Brain microvascular endothelial cell (primary cell): ENCODE measurements around the gene CDC73.

Experiments used
- DNase-seq: peaks from one replicate; pipeline ENCODE4 v3.0.0-alpha.2; 2020
- H3K27ac ChIP-seq: fragments of 250-450 bp; sonication (Bioruptor Pico); 2 replicates; pipeline ENCODE4 v1.5.1; 2020; ENCODE audit warnings: mild to moderate bottlenecking, moderate library complexity
- H3K27me3 ChIP-seq: fragments of 250-450 bp; sonication (Bioruptor Pico); replicated peaks from 2 replicates; pipeline ENCODE4 v1.5.1; 2020; ENCODE audit warnings: mild to moderate bottlenecking
- H3K36me3 ChIP-seq: fragments of 250-450 bp; sonication (Bioruptor Pico); replicated peaks from 2 replicates; pipeline ENCODE4 v1.5.1; 2020; ENCODE audit warnings: mild to moderate bottlenecking
- H3K4me3 ChIP-seq: 2 replicates; pipeline ENCODE4 v1.5.1; 2011; ENCODE audit warnings: low read depth, mild to moderate bottlenecking, control low read depth, low read length, moderate library complexity
- in situ Hi-C: cut with HindIII; loops from 2 replicates; pipeline ENCODE4 v1.10.0; 2017; ENCODE audit warnings: low sequenced_read_pairs, low pct_ligation_motif_present
- TF ChIP-seq, protein P1 (sequence below): IDR thresholded peaks from 2 replicates; pipeline ENCODE4 v1.5.1; 2011; ENCODE audit warnings: low read depth, mild to moderate bottlenecking, moderate library complexity, low read length, control low read depth, inconsistent platforms; ENCODE audit errors: missing control alignments

Gene CDC73

DNA sequence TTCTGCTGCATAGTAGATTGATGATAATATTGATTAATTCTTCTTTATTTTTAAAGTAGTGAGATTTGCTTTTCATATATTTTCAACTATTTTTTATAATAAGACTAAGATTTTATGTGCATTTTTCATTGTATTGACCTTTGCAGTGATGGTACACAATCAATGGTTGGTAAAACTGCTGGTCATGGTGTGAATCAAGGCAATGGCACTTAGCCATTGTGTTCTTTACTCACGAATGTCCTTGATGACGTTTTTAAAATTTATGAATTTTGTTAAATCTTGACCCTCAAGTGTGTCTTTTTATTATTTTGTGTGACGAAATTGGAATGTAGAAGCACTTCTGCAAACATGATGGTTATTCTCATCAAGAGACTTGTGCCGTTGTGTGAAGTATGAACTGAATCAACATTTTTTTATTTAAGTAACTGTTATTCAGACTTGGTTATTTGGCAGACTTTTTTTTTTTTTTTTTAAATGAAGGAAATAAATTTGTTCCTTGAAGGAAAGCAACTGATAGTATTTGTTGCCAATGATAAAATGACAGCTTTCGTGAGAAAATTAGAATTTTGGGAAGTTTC lies 22.6 kb downstream of the CDC73 start:
- no peak overlapping the region for H3K27ac ChIP-seq
- no peaks in the 10 kb centered on the region for H3K27me3 ChIP-seq
- TF ChIP-seq, protein P1, sequence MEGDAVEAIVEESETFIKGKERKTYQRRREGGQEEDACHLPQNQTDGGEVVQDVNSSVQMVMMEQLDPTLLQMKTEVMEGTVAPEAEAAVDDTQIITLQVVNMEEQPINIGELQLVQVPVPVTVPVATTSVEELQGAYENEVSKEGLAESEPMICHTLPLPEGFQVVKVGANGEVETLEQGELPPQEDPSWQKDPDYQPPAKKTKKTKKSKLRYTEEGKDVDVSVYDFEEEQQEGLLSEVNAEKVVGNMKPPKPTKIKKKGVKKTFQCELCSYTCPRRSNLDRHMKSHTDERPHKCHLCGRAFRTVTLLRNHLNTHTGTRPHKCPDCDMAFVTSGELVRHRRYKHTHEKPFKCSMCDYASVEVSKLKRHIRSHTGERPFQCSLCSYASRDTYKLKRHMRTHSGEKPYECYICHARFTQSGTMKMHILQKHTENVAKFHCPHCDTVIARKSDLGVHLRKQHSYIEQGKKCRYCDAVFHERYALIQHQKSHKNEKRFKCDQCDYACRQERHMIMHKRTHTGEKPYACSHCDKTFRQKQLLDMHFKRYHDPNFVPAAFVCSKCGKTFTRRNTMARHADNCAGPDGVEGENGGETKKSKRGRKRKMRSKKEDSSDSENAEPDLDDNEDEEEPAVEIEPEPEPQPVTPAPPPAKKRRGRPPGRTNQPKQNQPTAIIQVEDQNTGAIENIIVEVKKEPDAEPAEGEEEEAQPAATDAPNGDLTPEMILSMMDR, result no peak
- no peak overlapping the region for H3K4me3 ChIP-seq
- in situ Hi-C loops, result no loop called here
- DNase-seq, result no peak
- H3K36me3 ChIP-seq, result peaks cover 36% of the 10 kb centered on the region

DNA sequence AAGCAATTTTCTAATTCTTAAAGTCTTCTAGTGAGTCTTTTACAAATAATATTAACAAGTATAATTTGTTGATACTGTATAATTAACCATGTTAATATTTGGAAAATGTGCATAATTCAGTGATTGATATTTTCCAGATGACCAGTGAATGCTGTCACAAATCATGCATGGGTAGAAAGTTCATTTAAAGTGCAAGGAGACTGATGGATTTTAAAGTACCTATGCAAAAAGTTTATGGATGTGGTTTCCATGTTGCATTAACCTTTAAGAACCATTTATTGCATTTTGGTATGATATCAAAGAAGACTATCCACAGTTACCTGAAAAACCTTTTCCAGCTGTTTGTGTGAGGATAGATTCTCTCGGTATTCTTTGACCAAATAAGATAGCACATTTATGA lies 23.2 kb downstream of the CDC73 start:
- Histone ChIP-seq H3K27me3 (no peaks in the 10 kb centered on the region), H3K4me3 (no peak overlapping the region), H3K27ac (no peak overlapping the region), H3K36me3 (peaks cover 33% of the 10 kb centered on the region)
- in situ Hi-C loops, result no loop called here
- no peak for DNase-seq
- TF ChIP-seq, protein P1, result no peak

DNA sequence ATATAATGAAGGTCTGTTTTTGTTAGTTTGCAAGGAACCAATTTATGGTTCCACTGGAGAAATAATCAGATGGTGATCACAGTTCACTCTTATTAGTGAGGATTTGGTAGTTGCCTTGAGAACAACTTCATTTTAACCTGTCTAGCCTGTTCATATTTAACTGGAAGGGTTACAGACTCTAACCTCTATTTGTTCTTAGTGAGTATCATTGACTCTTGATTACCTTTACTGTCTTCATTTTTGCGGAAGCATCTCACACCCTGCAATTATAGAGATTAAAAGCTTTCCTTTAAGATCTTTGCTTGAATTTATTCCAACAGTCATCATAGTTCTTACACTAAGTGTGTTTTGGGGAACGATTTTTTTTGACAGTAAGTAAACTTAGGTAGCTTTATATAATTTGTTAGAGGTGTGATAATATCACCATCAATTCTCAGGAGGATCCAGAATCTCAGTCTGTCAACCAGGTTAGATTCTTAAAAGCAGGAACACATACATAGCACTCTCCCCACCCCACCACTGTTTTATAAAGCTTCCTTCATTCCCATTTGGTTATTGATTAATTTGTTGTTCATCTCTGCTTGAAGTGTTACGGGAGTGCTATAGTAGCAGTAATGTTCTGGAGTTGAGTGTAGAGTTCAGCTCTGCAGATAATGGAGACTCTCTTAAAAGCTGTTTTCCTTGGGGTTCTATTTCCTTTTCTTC lies 34.4 kb downstream of the CDC73 start:
- in situ Hi-C loops, result no loop called here
- Histone ChIP-seq H3K27ac (no peak overlapping the region), H3K4me3 (no peak overlapping the region), H3K36me3 (peaks cover 24% of the 10 kb centered on the region), H3K27me3 (no peaks in the 10 kb centered on the region)
- TF ChIP-seq, protein P1, result no peak
- no peak for DNase-seq

DNA sequence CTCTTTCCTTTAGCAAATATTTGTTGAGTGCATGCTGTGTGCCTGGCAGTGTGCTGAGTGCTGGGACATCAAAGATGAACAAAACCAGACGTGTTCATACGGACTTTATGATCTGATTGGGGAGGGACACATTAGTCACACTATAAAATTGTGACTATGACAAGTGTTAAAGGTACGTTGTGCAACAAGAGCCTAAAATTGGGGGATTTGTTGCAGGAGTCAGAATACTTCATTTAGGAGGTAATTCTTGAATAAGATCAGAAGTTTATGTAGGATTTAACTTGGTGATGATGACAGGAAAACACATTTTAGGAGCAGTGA lies 35.0 kb downstream of the CDC73 start:
- in situ Hi-C loops, result no loop called here
- Histone ChIP-seq H3K36me3 (peaks cover 24% of the 10 kb centered on the region), H3K4me3 (no peak overlapping the region), H3K27me3 (no peaks in the 10 kb centered on the region), H3K27ac (no peak overlapping the region)
- TF ChIP-seq, protein P1, result no peak
- no peak for DNase-seq

DNA sequence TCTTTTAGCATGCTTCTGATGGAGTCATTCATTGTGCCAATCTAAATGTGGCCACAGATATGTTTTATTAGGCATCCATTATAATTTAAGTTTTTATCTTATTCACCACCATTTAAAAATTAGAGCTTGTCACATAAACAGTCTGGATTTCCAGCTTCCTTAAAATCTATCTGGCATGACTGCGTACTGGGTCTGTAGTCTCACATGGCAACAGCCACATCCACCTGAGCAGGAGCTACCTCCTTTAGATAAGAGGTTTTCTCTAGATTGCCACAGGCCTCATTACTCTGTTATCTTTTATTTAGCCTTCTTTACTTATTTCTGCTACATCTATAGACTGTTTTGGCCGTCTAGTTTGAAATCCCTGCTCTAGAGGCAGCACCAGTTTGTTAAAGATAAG lies 35.5 kb downstream of the CDC73 start:
- in situ Hi-C loops, result no loop called here
- TF ChIP-seq, protein P1, result no peak

DNA sequence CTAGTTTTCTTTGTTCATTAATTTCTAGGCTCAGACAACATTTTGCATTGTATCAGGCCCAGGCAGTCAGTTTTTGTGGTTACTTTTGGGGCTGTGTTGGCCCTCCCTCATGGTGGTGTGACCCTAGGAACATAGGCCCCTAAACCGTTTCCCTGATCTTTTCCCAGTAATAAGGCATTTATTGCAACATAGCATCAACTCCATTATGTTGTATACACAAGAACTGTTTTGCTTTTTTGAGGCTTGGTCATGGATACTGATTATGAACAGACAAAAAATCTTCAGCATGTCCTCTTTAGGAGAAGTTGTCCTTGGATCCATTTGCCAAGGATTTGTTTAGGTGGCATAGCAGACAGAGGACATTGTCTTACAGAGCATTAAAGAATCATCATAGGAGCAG lies 54.3 kb downstream of the CDC73 start:
- TF ChIP-seq, protein P1, result no peak
- Histone ChIP-seq H3K27me3 (no peaks in the 10 kb centered on the region), H3K36me3 (no peaks in the 10 kb centered on the region), H3K4me3 (no peak overlapping the region), H3K27ac (no peak overlapping the region)
- DNase-seq, result no peak
- in situ Hi-C loops, result no loop called here

More for the DNA sequence above, 35.5 kb downstream of the CDC73 start:
- Histone ChIP-seq H3K4me3 (no peak overlapping the region), H3K27ac (no peak overlapping the region), H3K36me3 (peaks cover 23% of the 10 kb centered on the region), H3K27me3 (no peaks in the 10 kb centered on the region)
- DNase-seq, result no peak
